Measurements from ENCODE around the gene LIPG.

The LIPG gene

GRCh38 chr18:49561289-49562193 lies at the start of gene LIPG:
LIPG (plus strand) TSS chr18:49562057; CDS start chr18:49562309, 252 bp downstream.
- in situ Hi-C loops (cut with HindIII; ENCODE audit: low sequenced_read_pairs): no loop called here

GRCh38 chr18:49512876-49513275 lies 49.0 kb upstream of the LIPG start:
- in situ Hi-C loops (cut with HindIII; ENCODE audit: low sequenced_read_pairs): loop anchor here (25.0 kb wide), 1 partner anchor 274 kb away; no protein-coding TSS in a partner anchor

- in situ Hi-C loops (cut with HindIII; ENCODE audit: low sequenced_read_pairs): loop anchor here (25.0 kb wide), 1 partner anchor 273 kb away; no protein-coding TSS in a partner anchor
These were observed 47.3 kb upstream of the LIPG start for GRCh38 chr18:49514577-49514976.

DNA sequence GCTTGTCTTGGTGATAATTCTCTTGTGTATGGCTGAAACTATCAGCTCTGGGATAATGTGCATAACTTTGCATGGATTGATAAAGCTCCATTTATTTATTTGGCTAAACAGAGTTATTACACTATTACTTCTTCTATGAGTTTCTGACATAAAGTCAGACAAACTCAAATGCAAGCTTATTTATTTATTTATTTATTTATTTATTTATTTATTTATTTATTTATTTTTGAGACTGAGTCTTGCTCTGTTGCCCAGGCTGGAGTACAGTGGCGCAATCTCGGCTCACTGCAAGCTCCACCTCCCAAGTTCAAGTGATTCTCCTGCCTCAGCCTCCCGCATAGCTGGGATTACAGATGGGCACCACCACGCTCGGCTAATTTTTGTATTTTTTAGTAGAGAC lies 46.9 kb upstream of the LIPG start:
- in situ Hi-C loops (cut with HindIII; ENCODE audit: low sequenced_read_pairs): loop anchor here (25.0 kb wide), 1 partner anchor 272 kb away; no protein-coding TSS in a partner anchor

- in situ Hi-C loops (cut with HindIII; ENCODE audit: low sequenced_read_pairs): loop anchor here (25.0 kb wide), 1 partner anchor 272 kb away; no protein-coding TSS in a partner anchor
These were observed 46.3 kb upstream of the LIPG start for GRCh38 chr18:49515516-49515915.

GRCh38 chr18:49517483-49517882 lies 44.4 kb upstream of the LIPG start:
- in situ Hi-C loops (cut with HindIII; ENCODE audit: low sequenced_read_pairs): loop anchor here (25.0 kb wide), 1 partner anchor 270 kb away; no protein-coding TSS in a partner anchor

DNA sequence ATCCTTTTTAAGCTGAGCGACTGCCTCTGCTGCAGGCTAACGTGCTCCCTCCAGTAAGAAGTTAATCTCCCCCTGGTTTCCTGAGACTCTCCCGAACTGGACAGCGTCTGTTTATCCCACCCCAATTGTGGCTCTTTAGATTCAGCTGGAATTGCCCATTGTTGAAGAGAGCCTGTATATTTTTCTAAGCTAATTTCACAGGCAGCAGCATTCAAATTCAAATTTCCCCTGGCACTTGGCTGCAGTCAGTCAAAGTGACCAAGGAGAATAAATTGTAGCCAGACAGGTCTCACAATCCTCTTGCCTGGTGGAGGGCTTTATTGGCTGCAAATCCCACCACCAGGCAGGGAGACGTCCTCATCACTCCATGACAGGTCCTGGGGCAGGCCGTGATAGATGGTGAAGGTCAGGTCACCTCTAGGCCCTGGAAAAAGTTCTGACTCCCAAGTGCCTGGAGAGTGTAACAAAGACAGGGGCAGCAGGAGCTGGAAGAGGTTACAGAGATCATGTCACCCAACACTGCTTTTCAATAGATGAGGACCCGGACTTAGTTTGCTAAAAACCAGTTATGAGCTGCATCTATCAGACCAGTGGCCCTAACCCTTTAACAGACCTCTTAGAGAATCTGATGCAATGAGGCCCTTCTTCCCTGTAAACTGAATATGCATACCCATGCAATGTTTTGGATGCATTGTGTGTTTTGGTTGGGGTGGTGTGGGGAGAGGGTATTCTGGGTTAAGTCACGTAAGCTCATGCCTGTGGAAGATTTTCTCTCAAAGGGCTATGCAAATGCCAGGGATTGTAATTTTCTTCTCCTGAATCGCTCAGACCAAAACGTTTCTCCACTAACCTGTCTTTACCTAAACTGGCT lies 42.5 kb upstream of the LIPG start:
- in situ Hi-C loops (cut with HindIII; ENCODE audit: low sequenced_read_pairs): loop anchor here (25.0 kb wide), 1 partner anchor 268 kb away; no protein-coding TSS in a partner anchor

DNA sequence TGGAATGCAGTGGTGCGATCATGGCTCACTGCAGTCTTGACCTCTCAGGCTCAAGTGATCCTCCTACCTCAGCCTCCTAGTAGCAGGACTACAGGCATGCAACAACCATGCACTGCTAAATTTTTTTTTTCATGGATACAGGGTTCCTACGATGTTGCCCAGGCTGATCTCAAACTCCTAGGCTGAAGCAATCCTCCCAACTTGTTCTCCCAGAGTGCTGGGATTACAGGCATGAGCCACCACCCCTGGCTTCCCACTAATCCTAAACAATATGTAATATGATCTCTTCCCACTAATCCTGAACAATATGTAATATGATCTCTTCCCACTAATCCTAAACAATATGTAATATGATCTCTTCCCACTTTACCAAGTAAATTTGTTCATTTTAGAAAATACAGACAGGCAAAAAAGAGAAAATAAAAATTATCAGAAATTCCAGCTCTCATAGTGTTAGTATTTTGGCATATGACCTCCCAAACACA lies 41.2 kb upstream of the LIPG start:
- in situ Hi-C loops (cut with HindIII; ENCODE audit: low sequenced_read_pairs): loop anchor here (25.0 kb wide), 1 partner anchor 267 kb away; no protein-coding TSS in a partner anchor

- in situ Hi-C loops (cut with HindIII; ENCODE audit: low sequenced_read_pairs): loop anchor here (25.0 kb wide), 1 partner anchor 266 kb away; no protein-coding TSS in a partner anchor
These were observed 40.5 kb upstream of the LIPG start for GRCh38 chr18:49521216-49521835.

DNA sequence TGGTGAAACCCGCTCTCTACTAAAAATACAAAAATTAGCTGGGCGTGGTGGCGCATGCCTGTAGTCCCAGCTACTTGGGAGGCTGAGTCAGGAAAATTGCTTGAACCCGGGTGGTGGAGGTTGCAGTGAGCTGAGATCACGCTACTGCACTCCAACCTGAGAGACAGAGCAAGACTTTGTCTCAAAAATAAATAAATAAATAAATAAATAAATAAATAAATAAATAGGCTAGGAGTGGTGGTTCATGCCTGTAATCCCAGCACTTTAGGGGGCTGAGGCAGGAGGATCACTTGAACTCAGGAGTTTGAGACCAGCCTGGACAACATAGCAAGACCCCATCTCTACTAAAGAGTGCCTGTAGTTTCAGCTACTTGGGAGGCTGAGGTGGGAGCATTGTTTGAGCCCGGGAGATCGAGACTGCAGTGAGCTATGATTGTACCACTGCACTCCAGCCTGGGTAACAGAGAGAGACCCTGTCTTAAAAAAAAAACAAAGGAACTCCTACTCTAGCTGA lies 38.2 kb upstream of the LIPG start:
- in situ Hi-C loops (cut with HindIII; ENCODE audit: low sequenced_read_pairs): loop anchor here (25.0 kb wide), 1 partner anchor 264 kb away; no protein-coding TSS in a partner anchor

DNA sequence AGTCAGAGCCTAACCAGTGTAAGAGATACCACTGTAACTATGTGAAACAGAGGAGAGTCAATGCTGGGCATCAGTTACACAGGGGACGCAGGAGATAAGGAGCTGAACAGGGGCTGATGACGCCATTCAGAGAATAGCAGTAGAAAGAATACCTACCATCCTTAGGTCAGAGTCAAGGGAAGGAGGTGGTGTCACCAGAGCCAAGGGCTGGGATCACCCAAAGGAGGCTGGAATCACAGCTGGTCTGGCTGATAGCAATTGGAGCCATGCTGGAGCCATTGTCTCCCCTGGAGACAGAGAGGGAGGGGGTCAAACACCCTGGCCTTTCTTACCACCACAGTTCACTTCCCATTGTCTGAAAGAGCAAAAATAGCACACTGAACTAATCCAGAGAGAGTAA lies 37.5 kb upstream of the LIPG start:
- in situ Hi-C loops (cut with HindIII; ENCODE audit: low sequenced_read_pairs): loop anchor here (25.0 kb wide), 1 partner anchor 263 kb away; no protein-coding TSS in a partner anchor

DNA sequence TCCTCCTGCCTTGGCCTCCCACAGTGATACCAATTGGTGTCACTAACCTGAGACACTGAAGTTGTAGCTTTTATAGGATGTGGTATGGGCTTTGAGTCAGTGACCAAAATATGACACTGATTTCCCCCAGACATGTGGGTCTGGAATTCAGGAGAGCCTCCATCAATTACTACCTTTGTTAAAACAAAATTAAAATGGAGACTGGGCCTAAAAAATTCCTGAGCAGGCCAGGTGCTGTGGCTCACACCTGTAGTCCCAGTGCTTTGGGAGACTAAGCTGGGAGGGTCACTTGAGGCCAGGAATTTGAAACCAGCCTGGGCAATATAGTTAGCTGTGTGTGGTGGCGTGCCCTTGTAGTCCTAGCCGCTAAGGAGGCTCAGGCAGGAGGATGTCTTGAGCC lies 36.9 kb upstream of the LIPG start:
- in situ Hi-C loops (cut with HindIII; ENCODE audit: low sequenced_read_pairs): loop anchor here (25.0 kb wide), 1 partner anchor 262 kb away; no protein-coding TSS in a partner anchor

DNA sequence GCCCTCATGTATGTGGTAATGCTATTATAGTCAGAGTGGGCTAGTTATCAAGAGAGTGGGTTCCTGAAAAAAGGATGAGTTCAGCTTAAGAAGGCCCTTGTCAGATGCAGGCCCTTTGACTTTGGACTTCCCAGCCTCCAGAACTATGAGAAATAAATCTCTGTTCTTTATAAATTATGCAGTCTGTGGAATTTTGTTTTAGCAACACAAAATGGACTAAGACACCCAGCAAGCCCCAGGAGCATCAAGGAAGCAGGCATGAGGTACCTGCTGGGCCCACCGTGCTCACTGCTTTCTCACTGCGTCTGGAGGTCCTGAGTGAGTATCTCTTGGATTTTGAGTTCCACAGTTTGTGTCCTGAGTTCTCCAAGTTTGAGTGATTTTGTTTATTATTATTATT lies 35.9 kb upstream of the LIPG start:
- in situ Hi-C loops (cut with HindIII; ENCODE audit: low sequenced_read_pairs): no loop called here

- in situ Hi-C loops (cut with HindIII; ENCODE audit: low sequenced_read_pairs): no loop called here
These were observed 34.1 kb upstream of the LIPG start for GRCh38 chr18:49527631-49528327.

DNA sequence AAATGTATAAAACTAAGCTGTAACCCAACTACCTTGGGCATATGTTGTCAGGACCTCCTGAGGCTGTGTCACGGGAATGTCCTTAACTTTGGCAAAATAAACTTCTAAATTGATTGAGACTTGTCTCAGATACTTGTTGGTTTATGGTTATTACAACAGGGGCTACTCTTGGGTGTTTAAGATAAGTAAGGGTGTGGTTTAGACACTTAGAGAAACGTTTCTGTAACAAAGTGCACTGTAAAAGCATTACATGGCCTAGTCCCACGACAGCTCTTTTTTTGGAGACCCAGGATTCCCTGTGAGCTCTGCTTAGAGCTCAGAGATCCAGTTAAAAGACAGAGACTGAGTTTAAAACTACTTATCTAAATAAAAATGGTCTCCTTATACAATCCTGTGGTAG lies 32.3 kb upstream of the LIPG start:
- in situ Hi-C loops (cut with HindIII; ENCODE audit: low sequenced_read_pairs): no loop called here

- in situ Hi-C loops (cut with HindIII; ENCODE audit: low sequenced_read_pairs): no loop called here
These were observed 30.1 kb upstream of the LIPG start for GRCh38 chr18:49531678-49532153.

DNA sequence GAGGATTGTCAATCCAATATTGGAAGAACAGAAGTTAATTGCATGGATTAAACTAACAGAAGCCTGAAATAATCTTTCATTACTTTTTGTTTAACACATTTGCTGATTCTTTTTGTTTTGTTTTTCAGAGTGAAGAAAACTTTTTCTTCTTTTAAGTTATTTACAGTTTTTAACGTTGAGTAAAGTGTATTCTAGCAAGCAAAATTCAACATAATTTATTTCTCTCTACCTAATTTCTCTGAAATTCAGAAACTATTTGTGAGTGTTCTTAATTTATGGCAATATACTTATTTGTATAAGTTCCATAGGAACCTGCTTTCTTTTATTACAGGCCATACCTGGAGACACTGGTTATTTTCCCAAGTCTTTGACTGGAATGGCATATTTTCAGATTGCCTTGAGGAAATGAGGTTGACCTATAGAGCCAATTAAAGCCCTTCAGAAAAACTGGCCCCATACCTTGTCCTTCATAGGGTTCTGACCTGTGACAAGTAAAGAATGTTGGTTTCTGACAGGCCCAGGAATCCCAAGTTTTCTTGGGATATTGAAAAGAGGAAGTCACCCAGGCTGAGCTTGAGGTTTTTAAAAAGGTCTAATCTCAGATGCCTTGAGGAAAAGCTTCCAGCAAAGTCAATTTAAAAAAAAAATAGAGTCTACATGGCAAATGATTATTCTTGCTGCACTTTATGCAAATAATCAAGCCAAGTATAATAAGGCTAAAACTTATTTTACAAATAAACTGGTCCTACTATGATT lies 26.8 kb upstream of the LIPG start:
- in situ Hi-C loops (cut with HindIII; ENCODE audit: low sequenced_read_pairs): no loop called here

- in situ Hi-C loops (cut with HindIII; ENCODE audit: low sequenced_read_pairs): no loop called here
These were observed 24.5 kb upstream of the LIPG start for GRCh38 chr18:49537232-49537896.

Data from DLD1 (cell line).